HepG2 (cell line): ENCODE measurements around the gene LDLRAD2. TPM values are rescaled to one million over a fixed set of nuclear protein-coding genes. Genes with fewer than 3 reads are reported as not detected.

Source experiments
- ATAC-seq: fragments of 200-7000 bp; cut with Tn5 transposase; 3 replicates; pipeline ENCODE4 v1.9.1; 2020; ENCODE audit warnings: mild to moderate bottlenecking, moderate library complexity
- BruUV-seq: library from RNA; stranded (reverse); fragments of 400-500 nt; replicated peaks from 2 replicates; lab custom pipeline; 2021; lab: Mats Ljungman, UMichigan
- CTCF ChIA-PET: fragments of 300-600 bp; formaldehyde crosslinking; extraction: SDS; loops from one replicate; lab custom pipeline; 2021; ENCODE audit warnings: low total read pairs, inconsistent platforms, low intra/inter-chr PET ratio; lab: Yijun Ruan, JAX
- POLR2A ChIA-PET: fragments of 350-600 bp; sonication (Branson Sonifier 250); formaldehyde crosslinking; loops from one replicate; lab custom pipeline; 2020; ENCODE audit warnings: antibody characterized with exemption, inconsistent platforms; lab: Yijun Ruan, JAX
- DNase-seq: peaks from one replicate; pipeline ENCODE4 v3.0.0-alpha.2; 2015; ENCODE audit warnings: low spot score
- FAIRE-seq: peaks from 3 replicates; lab custom pipeline; 2011; peaks lifted over from hg19 to GRCh38; lab: Jason Lieb, UNC
- H2AFZ ChIP-seq: one replicate; pipeline ENCODE4 v1.6.1; 2011; ENCODE audit warnings: low read length, inconsistent platforms
- H3K27ac ChIP-seq: fragments of 300-600 bp; 3 replicates; pipeline ENCODE4 v1.8.0; 2011; ENCODE audit warnings: mixed run types, mild to moderate bottlenecking, mixed read lengths, low read length, inconsistent platforms; ENCODE audit not compliant: insufficient read depth; ENCODE audit errors: extremely low read length
- H3K27me3 ChIP-seq, 2 experiments: fragments of 200-600 bp in 1 of 2; 2 replicates in 1 of 2; 3 replicates in 1 of 2; pipeline versions ENCODE4 v1.6.0 to v1.8.0; 2011; ENCODE audit warnings: low read length in 2 of 2, mild to moderate bottlenecking in 2 of 2, moderate library complexity in 2 of 2, inconsistent platforms in 1 of 2; ENCODE audit not compliant: insufficient read depth in 2 of 2, control insufficient read depth in 1 of 2
- H3K36me3 ChIP-seq, 2 experiments: fragments of 200-600 bp in 1 of 2; replicated peaks in 1 of 2; 2 replicates in 1 of 2; 3 replicates in 1 of 2; pipeline versions ENCODE4 v1.5.1 to v1.8.0; 2011; ENCODE audit warnings: low read length in 2 of 2, inconsistent platforms in 1 of 2; ENCODE audit not compliant: insufficient read depth in 2 of 2, control insufficient read depth in 1 of 2
- H3K4me1 ChIP-seq: 2 replicates; pipeline ENCODE4 v1.5.1; 2012; ENCODE audit warnings: low read length, inconsistent platforms; ENCODE audit not compliant: insufficient read depth
- H3K4me2 ChIP-seq: 2 replicates; pipeline ENCODE4 v1.6.0; 2011; ENCODE audit warnings: low read depth, low read length, inconsistent platforms
- H3K4me3 ChIP-seq, 3 experiments: fragments of 200-600 bp in 1 of 3; sonication (generic), shearing (Covaris generic) in 1 of 3; replicated peaks in 1 of 3; 2 replicates each; pipeline ENCODE4 v1.5.1; 2011 to 2016; ENCODE audit warnings: low read length in 3 of 3, inconsistent platforms in 2 of 3, low read depth in 2 of 3, mild to moderate bottlenecking in 2 of 3, control low read depth in 1 of 3, mixed read lengths in 1 of 3; ENCODE audit not compliant: insufficient read depth in 1 of 3
- H3K79me2 ChIP-seq: one replicate; pipeline ENCODE4 v1.6.1; 2011; ENCODE audit warnings: low read length, inconsistent platforms; ENCODE audit not compliant: insufficient read depth
- H3K9ac ChIP-seq: 2 replicates; pipeline ENCODE4 v1.6.0; 2011; ENCODE audit warnings: mild to moderate bottlenecking, low read depth, low read length, inconsistent platforms; ENCODE audit not compliant: insufficient read depth
- H3K9me3 ChIP-seq: 2 replicates; pipeline ENCODE4 v1.5.1; 2012; ENCODE audit warnings: mild to moderate bottlenecking, low read length
- H4K20me1 ChIP-seq: 2 replicates; pipeline ENCODE4 v1.6.0; 2011; ENCODE audit warnings: inconsistent platforms, mild to moderate bottlenecking, low read length, moderate library complexity; ENCODE audit not compliant: insufficient read depth
- ATF7 ChIP-seq, 2 experiments: fragments of 450-650 bp in 1 of 2; sonication (generic) in 1 of 2; formaldehyde crosslinking in 1 of 2; IDR thresholded peaks; 2 replicates each; pipeline versions ENCODE4 v1.4.0 to v1.6.1; 2016 to 2020; ENCODE audit warnings: antibody characterized with exemption in 1 of 2, mild to moderate bottlenecking in 1 of 2, missing genetic modification reagents in 1 of 2
- CTCF ChIP-seq: sonication (generic); formaldehyde crosslinking; IDR thresholded peaks from 2 replicates; pipeline ENCODE4 v1.5.0; 2020; ENCODE audit warnings: mild to moderate bottlenecking, missing genetic modification reagents, moderate library complexity
- PHF21A ChIP-seq: sonication (generic); formaldehyde crosslinking; IDR thresholded peaks from 2 replicates; pipeline ENCODE4 v1.5.0; 2020; ENCODE audit warnings: mild to moderate bottlenecking, missing genetic modification reagents
- POGZ ChIP-seq: sonication (generic); formaldehyde crosslinking; IDR thresholded peaks from 2 replicates; pipeline ENCODE4 v1.4.0; 2020; ENCODE audit warnings: mild to moderate bottlenecking, missing genetic modification reagents
- STAG1 ChIP-seq: sonication (generic); formaldehyde crosslinking; IDR thresholded peaks from 2 replicates; pipeline ENCODE4 v1.4.0; 2020; ENCODE audit warnings: missing genetic modification reagents
- WGBS: methylation state at CpG from one replicate; pipeline ENCODE4 v1.1.6; 2017; ENCODE audit warnings: low lambda C conversion rate; 5-methylcytosine and 5-hydroxymethylcytosine counted together
- in situ Hi-C: cut with HindIII; loops from 2 replicates; pipeline ENCODE4 v1.10.0; 2017; ENCODE audit warnings: low pct_unique_long_range_greater_than_20kb; ENCODE audit not compliant: extremely low pct_ligation_motif_present
- intact Hi-C: fragments of 100-400 bp; cut with micrococcal nuclease; formaldehyde crosslinking; loops from one replicate; pipeline ENCODE4 v1.10.0; 2022; ENCODE audit not compliant: unreplicated experiment
- polyA plus RNA-seq, 8 experiments: library from polyadenylated mRNA; depleted of rRNA in 3 of 8; stranded (reverse) in 7 of 8; unstranded in 1 of 8; fragments of >200 nt; fragmentation: Illumina TruSeq in 4 of 8; extraction: Trizol in 4 of 8; gene quantifications; 2 replicates each; pipeline versions ENCODE4 v1.2.1 to v1.2.3, GENCODE V29; 2011 to 2016; ENCODE audit warnings: low read depth in 4 of 8, missing spikeins in 1 of 8, mixed read lengths in 1 of 8; ENCODE audit not compliant: insufficient read depth in 1 of 8
- total RNA-seq, 5 experiments: library from RNA; depleted of rRNA; stranded (reverse); fragments of >200 nt; fragmentation: Illumina TruSeq; extraction: Trizol; gene quantifications; 2 replicates each; pipeline ENCODE4 v1.2.3, GENCODE V29; 2016; ENCODE audit warnings: low read depth in 1 of 5

LDLRAD2 gene
- total and polyA plus RNA-seq, 2 of the 13 experiments (the other 11 are each of a cell fraction or from before 2014, with no cell fraction given), result not detected

- Histone ChIP-seq H3K4me1 (no peaks in the 10 kb centered on the region), H3K4me3 (no peak overlapping the region), H2AFZ (no peak overlapping the region), H3K36me3 (peaks cover 22 to 44% of the 10 kb centered on the region in 2 experiments), H4K20me1 (no peaks in the 10 kb centered on the region), H3K9ac (no peak overlapping the region), H3K79me2 (no peaks in the 10 kb centered on the region), H3K27me3 (no peaks in the 10 kb centered on the region), H3K27ac (no peak overlapping the region), H3K9me3 (no peaks in the 10 kb centered on the region), H3K4me2 (no peak overlapping the region)
- FAIRE-seq (no peak), ATAC-seq (no peak), DNase-seq (no peak)
- TF ChIP-seq ATF7 (IDR thresholded peaks at IDR 0.05) (peak; percentile 49), ATF7 (CRISPR knock-in tag; IDR thresholded peaks at IDR 0.05) (no peak), POGZ (no peak)
- intact Hi-C loops, result no loop called here
- 97% methylated on average over 11 of the region's 19 CpGs for WGBS
- ChIA-PET POLR2A (no interaction called here), CTCF (no interaction called here)
- in situ Hi-C loops, result no loop called here
- BruUV-seq, result no TSS peak
Measured at GRCh38 chr1:21839337-21840037, 27.4 kb downstream of the LDLRAD2 start.

GRCh38 chr1:21840981-21841380 lies 28.9 kb downstream of the LDLRAD2 start:
- no peak for TF ChIP-seq PHF21A (CRISPR knock-in tag)
- peak; percentile 30; the same call in 1 of the 2 replicates for TF ChIP-seq CTCF (CRISPR knock-in tag)
- peak; percentile 27; the same call in 1 of the 2 replicates for TF ChIP-seq STAG1 (CRISPR knock-in tag)
- 87% methylated on average over 7 of the region's 13 CpGs for WGBS
- H3K36me3 ChIP-seq, result peaks cover 15 to 39% of the 10 kb centered on the region in 2 experiments
- in situ Hi-C loops (no loop called here), intact Hi-C loops (no loop called here)
- H4K20me1 ChIP-seq, result no peaks in the 10 kb centered on the region
- BruUV-seq, result no TSS peak
- no peak overlapping the region for H3K4me2 ChIP-seq
- ATAC-seq (peak; percentile 33), FAIRE-seq (no peak), DNase-seq (no peak)
- no peaks in the 10 kb centered on the region for H3K27me3 ChIP-seq
- H3K4me1 ChIP-seq, result no peaks in the 10 kb centered on the region
- no peaks in the 10 kb centered on the region for H3K9me3 ChIP-seq
- H3K4me3 ChIP-seq, result no peak overlapping the region
- H2AFZ ChIP-seq, result no peak overlapping the region
- no peak overlapping the region for H3K27ac ChIP-seq
- ChIA-PET POLR2A (no interaction called here), CTCF (no interaction called here)
- no peak overlapping the region for H3K9ac ChIP-seq
- H3K79me2 ChIP-seq, result no peaks in the 10 kb centered on the region
